Fibroblast of villous mesenchyme (primary cell): ENCODE results near the gene MCUR1. TPM values are rescaled to one million over a fixed set of nuclear protein-coding genes. Genes with fewer than 3 reads are reported as not detected.
"Not testable (repeated sequence)": the region's sequence is repeated elsewhere in the genome, so short reads cannot be mapped to it uniquely, and the experiment has no call there.

ENCODE experiments used
- DNase-seq: peaks from one replicate; pipeline ENCODE4 v3.0.0-alpha.2; 2010; ENCODE audit warnings: low read depth
- H3K4me3 ChIP-seq: 2 replicates; pipeline ENCODE4 v1.5.1; 2011; ENCODE audit warnings: low read depth, mild to moderate bottlenecking, low read length
- CTCF ChIP-seq: IDR thresholded peaks from 2 replicates; pipeline ENCODE4 v1.5.1; 2012; ENCODE audit warnings: low read depth, mild to moderate bottlenecking, low read length; ENCODE audit not compliant: insufficient read depth
- total RNA-seq: library from RNA; depleted of rRNA; stranded (reverse); fragments of >200 nt; gene quantifications from 2 replicates; pipeline ENCODE4 v1.2.3, GENCODE V29; 2012

MCUR1 gene
- total RNA-seq, 1 donor = 13.8 TPM

GRCh38 chr6:13778028-13778427 is 36.3 kb downstream of the MCUR1 start:
- H3K4me3 ChIP-seq = no peak overlapping the region
- no peak for DNase-seq
- TF ChIP-seq CTCF = no peak

GRCh38 chr6:13776602-13777001 is 37.8 kb downstream of the MCUR1 start:
- DNase-seq = no peak
- no peak overlapping the region for H3K4me3 ChIP-seq
- no peak for TF ChIP-seq CTCF

GRCh38 chr6:13775466-13775865 is 38.9 kb downstream of the MCUR1 start:
- not testable (repeated sequence) for H3K4me3 ChIP-seq, DNase-seq

- not testable (repeated sequence) for H3K4me3 ChIP-seq, DNase-seq
These were observed 41.9 kb downstream of the MCUR1 start for GRCh38 chr6:13772358-13773030.

- peak; percentile 35 for TF ChIP-seq CTCF
- no peak overlapping the region for H3K4me3 ChIP-seq
- DNase-seq = no peak
These were observed 44.7 kb downstream of the MCUR1 start for GRCh38 chr6:13769655-13770053.

- no peak overlapping the region for H3K4me3 ChIP-seq
- no peak for TF ChIP-seq CTCF
- no peak for DNase-seq
These were observed 45.2 kb downstream of the MCUR1 start for GRCh38 chr6:13769034-13769654.

GRCh38 chr6:13767121-13767808 is 47.1 kb downstream of the MCUR1 start:
- TF ChIP-seq CTCF = peak; percentile 18
- H3K4me3 ChIP-seq = peak overlapping the region; percentile 44
- DNase-seq = peak; percentile 62
